NCI-H2171 (cell line): ENCODE results near the gene WWOX.
A peak's percentile ranks its signal among the peaks of the same experiment; 100 is the strongest.
"Not testable (repeated sequence)": the region's sequence is repeated elsewhere in the genome, so short reads cannot be mapped to it uniquely, and the experiment has no call there.

ENCODE experiments used
- DNase-seq: peaks from one replicate; lab custom pipeline; 2025; lab: John Stamatoyannopoulos, UW

Gene WWOX

DNA sequence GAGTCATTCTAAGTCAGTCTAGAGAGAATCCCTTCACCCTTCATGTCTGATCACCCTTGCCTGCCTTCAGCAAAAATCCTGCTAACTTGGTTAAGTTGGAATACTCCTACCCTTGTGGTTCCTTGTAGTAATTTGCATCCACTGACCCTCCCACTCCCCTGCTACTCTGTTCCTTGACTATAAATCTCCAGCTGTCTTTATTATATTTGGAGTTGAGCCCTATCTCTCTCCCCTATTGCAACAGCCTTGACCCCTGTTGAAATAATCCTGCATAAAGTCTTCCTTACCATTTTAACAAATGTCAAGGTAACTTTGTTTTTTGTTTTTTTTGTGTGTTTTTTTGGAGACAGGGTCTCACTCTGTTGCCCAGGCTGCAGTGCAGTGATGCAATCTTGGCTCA lies 590.1 kb downstream of the WWOX start:
- DNase-seq = no peak

DNA sequence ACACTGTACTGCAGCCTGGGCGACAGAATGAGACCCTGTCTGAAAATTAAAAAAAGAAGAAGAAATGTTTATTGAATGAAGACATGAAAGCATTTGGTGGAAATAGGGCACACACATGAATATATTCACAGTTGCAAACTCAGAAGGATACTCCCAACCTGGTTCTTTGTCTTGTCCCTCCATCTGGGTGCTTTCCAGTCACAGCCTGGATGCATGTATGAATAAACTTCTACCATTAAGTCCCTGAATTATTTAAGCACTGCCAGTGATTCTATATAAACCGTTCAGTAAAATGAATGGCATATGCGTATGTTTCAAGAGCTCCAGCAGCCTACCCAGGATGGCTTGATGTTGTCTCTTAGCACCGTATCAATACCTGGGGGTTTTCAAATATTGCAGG lies 591.1 kb downstream of the WWOX start:
- DNase-seq = no peak

DNA sequence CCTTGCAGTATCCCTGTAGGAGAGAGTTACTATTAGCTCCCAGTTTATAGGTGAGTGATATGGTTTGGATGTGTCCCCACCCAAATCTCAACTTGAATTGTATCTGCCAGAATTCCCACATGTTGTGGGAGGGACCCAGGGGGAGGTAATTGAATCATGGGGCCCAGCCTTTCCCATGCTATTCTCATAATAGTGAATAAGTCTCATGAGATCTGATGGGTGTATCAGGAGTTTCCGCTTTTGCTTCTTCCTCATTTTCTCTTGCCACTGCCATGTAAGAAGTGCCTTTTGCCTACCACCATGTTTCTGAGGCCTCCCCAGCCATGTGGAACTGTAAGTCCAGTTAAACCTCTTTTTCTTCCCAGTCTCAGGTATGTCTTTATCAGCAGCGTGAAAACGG lies 592.3 kb downstream of the WWOX start:
- DNase-seq = not testable (repeated sequence)

DNA sequence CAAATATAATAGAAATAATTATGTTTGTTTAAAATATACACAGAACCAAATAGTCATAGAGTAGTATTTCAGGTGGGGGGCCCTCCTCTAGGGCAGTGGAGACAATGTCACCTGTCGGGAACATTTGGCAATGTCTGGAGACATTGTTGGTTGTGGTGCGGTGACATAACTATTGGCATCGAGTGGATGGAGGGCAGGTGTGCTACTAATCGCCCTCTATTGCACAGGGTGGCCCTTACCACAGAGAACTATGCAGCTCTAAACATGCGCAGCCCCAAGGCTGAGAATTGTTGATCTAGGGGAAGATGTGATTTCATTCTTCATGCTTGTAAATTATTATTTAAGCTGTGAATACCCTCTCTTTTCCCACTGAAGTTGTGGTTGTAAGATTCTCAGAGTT lies 594.0 kb downstream of the WWOX start:
- DNase-seq = no peak

DNA sequence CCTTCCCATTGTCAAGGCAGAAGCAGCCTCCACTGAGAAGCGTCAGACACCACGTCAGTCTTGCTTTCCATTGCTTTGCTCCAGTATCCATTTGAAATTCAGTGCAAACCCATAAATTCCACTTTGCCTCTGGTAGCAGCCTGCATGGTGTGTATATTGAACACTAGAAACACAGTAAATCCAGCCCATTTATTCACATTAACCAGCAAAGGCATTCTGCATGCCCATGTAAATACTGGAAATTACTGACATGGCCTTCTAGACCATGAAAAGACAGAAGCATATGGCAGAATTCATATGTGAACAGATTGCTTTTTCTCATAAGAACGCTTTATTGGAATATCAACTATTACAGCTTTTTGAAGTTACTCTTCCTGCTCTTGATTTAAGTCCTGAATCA lies 595.0 kb downstream of the WWOX start:
- DNase-seq = no peak

DNA sequence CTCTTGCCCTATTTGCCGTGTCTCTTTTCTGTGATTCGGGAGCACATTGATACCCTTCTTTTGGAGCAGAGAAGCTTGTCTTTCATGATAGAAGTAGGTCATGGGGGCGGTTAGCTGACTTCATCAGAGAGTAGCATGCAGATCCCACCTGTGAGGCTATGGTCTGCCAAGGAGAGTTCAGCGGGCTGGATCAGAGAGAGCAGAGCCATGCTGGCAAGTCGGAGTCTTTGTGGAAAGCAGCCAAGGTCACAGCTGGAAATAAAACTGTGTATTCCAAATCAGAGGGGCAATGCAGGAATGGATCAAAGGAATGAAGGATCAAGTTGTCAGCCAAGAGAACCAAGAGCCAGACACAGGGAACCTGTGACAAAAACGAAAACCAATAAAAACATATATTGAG lies 595.9 kb downstream of the WWOX start:
- peak; percentile 23 for DNase-seq

DNA sequence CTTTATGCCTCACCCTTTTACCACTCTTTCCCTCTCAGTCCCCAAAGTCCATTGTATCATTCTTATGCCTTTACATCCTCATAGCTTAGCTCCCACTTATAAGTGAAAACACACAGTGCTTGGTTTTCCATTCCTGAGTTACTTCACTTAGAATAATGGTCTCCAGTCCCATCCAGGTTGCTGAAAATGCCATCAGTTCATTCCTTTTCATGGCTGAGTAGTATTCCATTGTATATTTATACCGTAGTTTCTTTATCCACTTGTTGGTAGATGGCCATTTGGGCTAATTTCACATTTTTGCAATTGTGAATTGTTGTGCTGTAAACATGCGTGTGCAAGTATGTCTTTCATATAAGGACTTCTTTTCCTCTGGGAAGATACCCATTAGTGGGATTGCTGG lies 597.3 kb downstream of the WWOX start:
- DNase-seq = no peak

DNA sequence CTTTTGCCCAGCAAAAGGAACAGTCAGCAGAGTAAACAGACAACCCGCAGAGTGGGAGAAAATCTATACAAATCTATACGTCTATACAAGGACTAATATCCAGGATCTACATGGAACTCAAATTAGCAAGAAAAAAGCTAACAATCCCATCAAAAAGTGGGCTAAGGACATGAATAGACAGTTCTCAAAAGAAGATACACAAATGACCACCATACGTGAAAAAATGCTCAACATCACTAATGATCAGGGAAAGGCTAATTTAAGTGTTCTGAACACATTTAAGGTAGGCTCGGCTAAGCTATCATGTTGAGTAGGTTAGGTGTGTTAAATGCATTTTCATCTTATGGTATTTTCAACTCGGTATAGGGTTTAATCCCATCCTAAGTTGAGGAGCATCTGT lies 598.0 kb downstream of the WWOX start:
- DNase-seq = no peak

DNA sequence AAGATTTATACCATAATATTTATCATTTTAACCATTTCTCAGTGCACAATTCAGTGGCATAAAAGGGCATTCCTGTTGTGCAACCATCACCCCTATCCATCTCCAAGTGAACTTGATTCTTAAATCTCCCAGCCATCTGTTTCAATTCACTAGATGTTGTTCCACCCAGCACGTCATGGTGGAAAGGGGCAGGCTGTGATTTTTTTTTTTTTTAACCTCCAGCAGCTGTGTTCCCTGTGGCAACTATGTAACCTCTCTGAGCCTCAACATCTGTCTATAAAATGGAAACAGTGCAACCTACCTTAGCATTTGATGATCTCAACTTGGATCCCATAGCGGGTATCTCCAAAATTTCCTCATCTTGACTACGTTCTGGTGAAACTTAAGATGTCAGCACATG lies 604.5 kb downstream of the WWOX start:
- peak; percentile 34 for DNase-seq

DNA sequence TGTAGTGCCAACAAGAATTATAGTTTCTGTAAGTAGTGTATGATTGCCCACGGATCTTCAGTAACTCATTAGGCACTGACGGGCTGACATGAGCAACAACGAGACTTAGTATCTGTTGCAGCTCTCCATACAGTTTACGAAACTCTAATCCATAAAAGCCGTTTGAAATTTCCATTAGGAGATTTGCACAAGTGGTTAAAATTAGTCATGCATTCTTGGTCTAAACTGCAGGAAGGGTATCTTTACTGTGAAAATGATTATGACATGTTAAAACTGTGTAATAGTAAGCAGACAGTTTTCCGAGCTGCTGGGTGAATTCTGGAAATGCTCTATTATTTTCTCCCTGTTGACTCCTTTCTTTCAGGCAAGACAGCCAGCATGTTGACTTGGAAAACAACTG lies 605.0 kb downstream of the WWOX start:
- no peak for DNase-seq

DNA sequence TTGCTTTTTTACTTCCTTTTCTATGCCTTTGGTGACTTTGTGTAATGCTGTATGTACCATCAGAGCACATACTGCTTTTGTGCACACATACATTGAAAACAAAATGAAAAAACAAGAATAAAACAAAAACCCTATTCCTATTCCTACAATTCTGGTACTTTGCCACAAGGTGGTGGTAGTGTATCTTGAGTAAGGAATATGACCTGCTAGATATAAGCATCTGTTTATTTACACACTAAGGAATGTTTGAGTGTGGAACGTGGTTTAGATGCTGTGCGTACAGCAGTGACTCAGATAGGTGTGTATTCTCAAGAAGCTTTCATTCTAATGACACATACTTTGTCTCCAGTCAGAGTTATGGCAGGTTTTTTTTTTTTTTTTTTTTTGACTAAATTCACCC lies 606.2 kb downstream of the WWOX start:
- DNase-seq = no peak

DNA sequence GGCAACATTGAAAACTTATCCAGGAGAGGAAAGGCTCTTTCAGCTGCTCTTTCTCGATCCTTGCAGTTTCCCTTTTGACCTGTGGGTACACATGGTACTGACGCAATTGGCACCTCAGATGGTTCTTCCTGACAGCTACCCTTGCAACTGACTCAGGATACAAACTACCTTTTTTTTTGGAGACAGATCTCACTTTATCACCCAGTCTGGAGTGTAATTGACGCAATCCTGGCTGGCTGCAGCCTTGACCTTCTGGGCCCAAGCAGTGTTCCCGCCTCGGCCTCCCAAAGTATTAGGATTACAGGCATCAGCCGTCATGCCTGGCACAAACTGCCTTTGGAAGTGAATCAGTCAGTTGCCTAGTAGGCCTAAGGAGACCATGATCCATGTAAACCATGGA lies 607.2 kb downstream of the WWOX start:
- no peak for DNase-seq

DNA sequence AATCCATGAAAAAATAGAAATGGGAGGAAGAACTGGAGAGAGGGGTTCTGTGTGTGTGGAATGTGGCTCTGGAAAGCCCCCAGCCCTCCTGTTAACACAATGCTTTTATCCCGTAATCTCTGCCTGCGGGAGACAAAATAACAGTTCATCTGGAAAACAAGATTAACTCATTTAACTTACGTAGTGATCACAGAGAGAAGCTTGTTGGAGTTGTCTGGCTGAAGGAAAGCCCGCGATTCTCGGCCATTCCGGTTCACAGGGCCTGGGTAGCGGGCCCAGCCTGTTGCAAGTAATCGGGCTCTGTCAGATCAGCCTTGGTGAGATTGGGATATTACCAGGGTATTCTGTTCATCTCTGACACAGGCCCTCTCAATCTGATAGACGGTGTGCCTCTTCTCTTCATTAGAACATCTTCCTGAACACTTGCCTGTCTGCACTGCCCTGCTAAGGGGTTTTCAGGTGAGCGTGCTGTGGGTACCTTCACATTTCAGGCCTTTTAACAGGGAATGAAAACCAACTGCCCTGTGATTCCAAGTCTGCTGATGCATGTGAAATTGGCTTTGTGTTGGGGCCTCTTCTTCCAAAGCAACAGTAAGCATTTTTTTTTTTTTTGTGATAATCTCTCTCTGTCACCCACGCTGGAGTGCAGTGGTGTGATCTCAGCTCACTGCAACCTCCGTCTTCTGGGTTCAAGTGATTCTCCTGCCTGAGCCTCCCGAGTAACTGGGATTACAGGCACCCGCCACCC lies 609.9 kb downstream of the WWOX start:
- DNase-seq = no peak

DNA sequence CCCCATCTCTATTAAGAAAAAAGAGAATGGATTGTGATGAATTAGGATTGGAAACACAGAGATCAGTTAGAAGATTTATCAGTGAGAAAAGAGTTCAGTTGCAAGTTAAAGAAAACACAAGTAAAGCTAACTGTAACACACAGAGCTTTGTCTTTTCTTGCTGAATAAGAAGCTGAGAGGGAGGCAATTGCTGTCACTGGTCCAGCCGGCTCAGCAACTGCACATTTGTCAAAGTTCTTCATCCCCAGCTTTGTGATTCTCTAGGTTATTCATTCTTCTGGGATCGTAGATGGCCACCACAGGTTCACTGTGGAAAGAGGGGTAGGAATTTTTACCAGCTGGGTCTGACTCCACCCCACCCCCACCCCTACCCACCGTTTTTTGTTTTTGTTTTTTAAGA lies 615.7 kb downstream of the WWOX start:
- DNase-seq = no peak

DNA sequence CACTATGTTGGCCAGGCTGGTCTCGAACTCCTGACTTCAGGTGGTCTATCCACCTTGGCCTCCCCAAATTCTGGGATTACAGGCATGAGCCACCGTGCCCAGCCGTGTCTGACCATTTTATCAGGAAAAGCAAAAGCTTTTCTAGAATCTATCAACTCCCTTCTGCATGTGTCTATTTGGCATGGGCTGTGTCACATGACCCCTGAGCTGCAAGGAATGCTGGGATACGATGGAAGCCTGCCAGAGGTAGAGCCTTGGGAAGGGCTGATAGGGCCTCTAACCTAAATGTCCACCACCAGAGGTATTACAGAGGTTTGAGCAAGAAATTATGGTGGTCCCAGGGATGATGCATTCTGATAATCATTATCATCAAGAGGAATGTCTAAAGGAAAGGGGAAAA lies 616.2 kb downstream of the WWOX start:
- DNase-seq = no peak

DNA sequence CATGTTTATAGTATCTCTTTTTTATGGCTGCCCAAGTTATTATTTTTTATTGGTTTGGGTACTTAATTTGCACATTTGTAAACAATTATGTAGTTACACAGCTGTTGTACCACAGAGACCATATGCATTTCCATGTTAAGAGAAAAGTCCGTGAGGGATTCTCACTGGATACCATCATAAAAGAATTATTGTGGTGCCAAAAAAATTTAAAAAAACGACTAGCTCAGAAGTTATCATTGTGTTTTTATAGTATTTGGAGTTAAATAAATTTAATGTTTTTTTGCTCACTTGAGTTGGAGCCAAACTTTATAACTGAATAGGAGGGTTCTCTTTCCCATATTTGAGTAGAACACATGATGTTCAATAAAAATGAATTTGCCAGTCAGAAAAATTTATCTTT lies 618.7 kb downstream of the WWOX start:
- DNase-seq = no peak

DNA sequence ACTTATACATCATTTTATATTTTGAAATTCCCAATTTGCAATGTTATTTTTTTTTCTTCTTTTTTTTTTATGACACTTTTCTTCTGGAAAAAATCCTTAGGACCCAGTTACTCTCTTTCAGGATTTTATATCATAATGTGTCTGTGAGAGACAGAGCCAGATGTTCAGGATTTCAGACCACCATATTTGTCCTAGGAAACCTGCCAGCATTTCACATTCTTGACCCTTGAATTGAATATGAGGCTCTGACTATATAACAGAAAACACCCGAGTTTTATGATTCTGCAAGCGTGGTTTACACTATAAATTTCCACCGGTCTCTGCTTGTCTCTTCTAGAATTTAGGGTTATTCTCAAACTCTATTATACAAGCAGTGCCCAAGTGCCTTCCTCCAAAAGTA lies 621.0 kb downstream of the WWOX start:
- no peak for DNase-seq

DNA sequence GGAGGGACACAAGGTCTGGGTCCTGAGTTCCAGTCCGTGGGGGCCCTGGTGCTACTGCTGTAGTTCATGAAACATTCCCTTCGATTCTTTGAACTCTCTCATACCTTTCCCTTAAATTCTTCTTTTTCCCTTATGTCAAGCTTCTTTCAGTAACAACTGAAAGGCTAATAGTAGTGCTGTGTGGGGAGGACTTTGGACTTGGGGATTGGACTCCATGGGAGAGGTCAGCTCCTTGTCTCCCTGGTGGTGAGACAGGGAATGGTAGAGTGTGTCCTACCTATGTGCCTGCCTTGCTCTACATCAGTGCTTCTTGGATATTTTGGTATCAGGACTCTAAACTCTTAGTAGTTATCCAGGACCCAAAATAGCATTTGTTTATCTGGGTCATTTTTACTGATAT lies 628.1 kb downstream of the WWOX start:
- no peak for DNase-seq

DNA sequence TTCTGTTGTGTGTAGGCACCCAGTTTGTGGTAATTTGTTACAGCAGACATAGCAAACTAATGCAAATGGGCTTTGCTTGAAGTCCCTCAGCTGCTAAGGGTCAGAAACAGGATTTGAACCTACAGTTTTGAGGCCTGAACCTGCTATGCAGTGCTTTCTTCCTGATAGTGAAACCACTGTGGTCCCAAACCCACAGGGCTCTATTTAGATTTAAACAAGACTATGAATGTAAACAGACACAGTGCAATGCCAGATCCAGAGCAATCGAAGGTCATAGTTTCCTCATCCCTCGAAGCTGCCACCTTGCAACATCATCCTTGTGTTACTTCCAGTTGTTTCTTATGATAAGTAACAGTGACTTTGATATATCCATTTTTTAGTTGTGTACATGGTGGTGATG lies 630.2 kb downstream of the WWOX start:
- no peak for DNase-seq

DNA sequence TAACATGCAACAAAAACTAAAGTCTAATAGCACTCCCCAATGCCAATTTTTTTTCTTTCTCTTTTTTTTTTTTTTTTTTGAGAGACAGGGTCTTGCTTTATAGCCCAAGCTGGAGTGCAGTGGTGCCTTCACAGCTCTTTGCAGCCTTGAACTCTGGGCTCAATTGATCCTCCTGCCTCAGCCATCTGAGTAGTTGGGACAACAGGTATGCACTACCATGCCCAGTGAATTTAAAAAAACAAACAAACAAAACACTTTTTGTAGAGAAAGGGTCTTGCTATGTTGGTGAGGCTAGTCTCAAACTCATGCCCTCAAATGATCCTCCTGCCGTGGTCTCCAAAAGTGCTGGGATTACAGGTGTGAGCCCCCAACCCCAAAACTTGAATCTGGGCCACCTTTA lies 632.3 kb downstream of the WWOX start:
- no peak for DNase-seq

DNA sequence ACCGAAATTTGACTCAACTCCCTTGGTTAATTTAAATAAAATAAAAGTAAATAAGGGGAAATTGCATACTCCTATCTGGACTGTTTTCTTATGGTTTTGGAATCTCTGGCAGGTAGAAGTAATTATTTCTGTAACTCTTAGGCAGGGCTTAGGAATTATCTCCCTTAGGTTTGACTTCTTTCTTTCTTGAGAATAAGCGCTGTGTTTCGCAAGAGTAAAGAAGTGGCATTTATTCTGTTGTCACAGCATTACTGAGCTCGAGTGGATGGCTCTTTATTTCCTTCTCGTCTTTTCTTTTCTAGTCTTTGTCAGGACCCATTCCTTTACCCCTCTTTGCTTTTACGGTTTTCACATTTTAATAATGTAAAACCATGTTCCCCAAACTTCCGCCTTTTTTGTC lies 633.2 kb downstream of the WWOX start:
- DNase-seq = no peak

DNA sequence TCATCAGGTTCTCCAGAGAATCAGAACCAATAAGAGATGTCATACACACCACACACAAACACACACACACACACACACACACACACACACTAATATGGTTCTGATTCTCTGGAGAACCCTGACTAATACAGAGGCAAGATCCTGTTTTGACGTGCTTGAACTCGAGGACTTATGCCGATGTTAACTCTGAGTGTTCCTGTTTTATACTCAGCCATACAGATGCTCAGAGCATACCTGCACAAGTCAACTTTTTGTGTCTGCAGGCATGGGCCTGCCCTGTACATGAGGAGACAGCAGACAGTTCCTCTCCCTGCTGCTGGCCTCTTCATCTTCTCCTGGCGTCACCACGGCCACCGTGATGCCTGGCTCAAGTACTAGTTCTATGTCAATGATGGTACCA lies 635.9 kb downstream of the WWOX start:
- no peak for DNase-seq

DNA sequence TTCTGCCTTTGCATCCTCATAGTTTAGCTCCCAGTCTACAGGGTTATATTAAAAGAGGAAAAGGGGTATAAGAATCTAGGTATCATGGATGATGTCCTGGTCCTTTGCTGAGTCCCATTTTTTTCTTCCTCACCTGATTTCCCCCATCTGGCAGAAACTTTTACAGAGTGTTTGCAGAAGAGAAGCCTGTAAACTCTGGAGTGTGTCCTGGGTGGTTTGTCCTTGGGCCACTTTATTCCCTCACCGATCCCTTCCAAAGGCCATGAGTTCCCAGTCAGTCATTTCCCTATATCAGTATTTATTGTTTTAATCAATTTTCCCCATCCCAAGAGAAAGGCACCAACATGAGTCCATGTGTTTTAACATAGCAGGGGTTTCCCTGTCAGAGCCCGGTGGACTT lies 638.2 kb downstream of the WWOX start:
- no peak for DNase-seq

DNA sequence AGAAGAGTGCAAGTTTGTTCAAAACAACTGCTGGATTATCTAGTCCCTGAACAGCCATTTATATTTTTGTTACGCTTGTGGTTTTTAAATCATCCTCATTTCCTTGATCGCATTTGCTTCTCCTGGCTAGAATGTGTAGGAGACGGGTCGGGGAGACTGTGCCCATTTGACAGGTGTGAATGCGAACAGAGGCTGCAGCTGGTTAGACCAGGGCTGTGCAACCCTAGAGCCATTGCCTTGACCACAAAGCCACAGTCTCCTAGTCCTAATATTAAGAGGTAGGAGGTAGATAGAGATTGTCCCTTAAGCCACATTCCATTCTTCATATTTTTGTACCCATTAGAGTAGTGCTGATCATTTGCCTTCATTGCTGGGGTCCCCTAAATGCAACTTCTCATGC lies 639.1 kb downstream of the WWOX start:
- DNase-seq = no peak

DNA sequence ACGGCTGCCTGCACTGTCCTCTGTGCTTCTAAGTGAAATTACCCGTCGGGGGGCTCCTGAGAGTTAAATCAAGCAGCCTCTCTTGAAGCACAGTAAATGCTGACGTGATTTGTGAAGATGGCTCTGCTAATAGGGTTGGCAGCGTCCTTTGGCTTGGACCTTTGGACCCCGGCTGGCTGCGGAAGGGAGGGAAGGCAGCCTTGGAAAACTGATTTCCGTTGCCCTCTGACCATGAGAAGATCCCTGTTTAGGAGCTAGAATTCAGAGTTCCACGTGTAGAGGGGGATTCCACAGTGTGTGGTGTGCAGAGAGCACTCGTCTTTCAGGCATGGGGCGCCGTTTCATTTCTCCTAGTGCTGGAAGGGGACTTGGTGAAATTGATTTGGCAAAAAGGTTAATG lies 640.8 kb downstream of the WWOX start:
- no peak for DNase-seq
